HG02610 (cell line): Measurements from ENCODE around the gene RALGAPB.
"Not testable (repeated sequence)": the region's sequence is repeated elsewhere in the genome, so short reads cannot be mapped to it uniquely, and the experiment has no call there.

Experiments
- ATAC-seq: cut with Tn5 transposase; IDR thresholded peaks from one replicate; pipeline ENCODE4 v1.9.1; 2021; ENCODE audit warnings: mild to moderate bottlenecking, moderate library complexity; ENCODE audit not compliant: unreplicated experiment

The RALGAPB gene

GRCh38 chr20:38446441-38447209 lies 26.0 kb upstream of the RALGAPB start:
- ATAC-seq: peak; percentile 84

GRCh38 chr20:38447251-38447661 lies 25.4 kb upstream of the RALGAPB start:
- no peak for ATAC-seq

- no peak for ATAC-seq
Observed at GRCh38 chr20:38447931-38448675, 24.5 kb upstream of the RALGAPB start.

- ATAC-seq: no peak
Observed at GRCh38 chr20:38449046-38449445, 23.6 kb upstream of the RALGAPB start.

- ATAC-seq: no peak
Observed at GRCh38 chr20:38450412-38450975, 22.1 kb upstream of the RALGAPB start.

- ATAC-seq: no peak
Observed at GRCh38 chr20:38452880-38453624, 19.6 kb upstream of the RALGAPB start.

GRCh38 chr20:38453941-38454340 lies 18.7 kb upstream of the RALGAPB start:
- ATAC-seq: peak; percentile 38

- ATAC-seq: no peak
Observed at GRCh38 chr20:38454556-38455473, 17.8 kb upstream of the RALGAPB start.

- ATAC-seq: no peak
Observed at GRCh38 chr20:38458314-38458713, 14.3 kb upstream of the RALGAPB start.

GRCh38 chr20:38460040-38460623 lies 12.5 kb upstream of the RALGAPB start:
- ATAC-seq: no peak

GRCh38 chr20:38460631-38461030 lies 12.0 kb upstream of the RALGAPB start:
- not testable (repeated sequence) for ATAC-seq

- not testable (repeated sequence) for ATAC-seq
Observed at GRCh38 chr20:38461167-38461566, 11.5 kb upstream of the RALGAPB start.

- not testable (repeated sequence) for ATAC-seq
Observed at GRCh38 chr20:38461569-38461968, 11.1 kb upstream of the RALGAPB start.

- no peak for ATAC-seq
Observed at GRCh38 chr20:38466171-38466570, 6.5 kb upstream of the RALGAPB start.

GRCh38 chr20:38466983-38467382 lies 5.7 kb upstream of the RALGAPB start:
- no peak for ATAC-seq

- no peak for ATAC-seq
Observed at GRCh38 chr20:38471245-38471644, 1.4 kb upstream of the RALGAPB start.

- no peak for ATAC-seq
Observed at GRCh38 chr20:38471987-38472512, 593 bp upstream of the RALGAPB start.

GRCh38 chr20:38473367-38473795 lies 738 bp downstream of the RALGAPB start:
- no peak for ATAC-seq

- no peak for ATAC-seq
Observed at GRCh38 chr20:38477747-38478146, 5.1 kb downstream of the RALGAPB start.
